Keratinocyte (primary cell): ENCODE data around the gene RYR1. TPM values are rescaled to one million over a fixed set of nuclear protein-coding genes. Genes with fewer than 3 reads are reported as not detected.

Source experiments
- DNase-seq: peaks from one replicate; pipeline ENCODE4 v3.0.0-alpha.2; 2011; ENCODE audit warnings: low read depth, missing footprints, low spot score
- FAIRE-seq: peaks from 2 replicates; lab custom pipeline; 2011; peaks lifted over from hg19 to GRCh38; lab: Jason Lieb, UNC
- H2AFZ ChIP-seq: 2 replicates; pipeline ENCODE4 v1.6.0; 2012; ENCODE audit warnings: low read length, control low read depth, inconsistent platforms; ENCODE audit not compliant: control insufficient read depth
- H3K27ac ChIP-seq: 2 replicates; pipeline ENCODE4 v1.5.1; 2011; ENCODE audit warnings: low read length; ENCODE audit not compliant: control insufficient read depth, insufficient read depth
- H3K27me3 ChIP-seq: 3 replicates; pipeline ENCODE4 v1.6.0; 2011; ENCODE audit warnings: low read length; ENCODE audit not compliant: control insufficient read depth, insufficient read depth; ENCODE audit errors: extremely low read depth
- H3K36me3 ChIP-seq, 2 experiments: 2 replicates in 1 of 2; 3 replicates in 1 of 2; pipeline ENCODE4 v1.5.1; 2011; ENCODE audit warnings: low read length in 2 of 2, mild to moderate bottlenecking in 1 of 2; ENCODE audit not compliant: control insufficient read depth in 2 of 2, insufficient read depth in 2 of 2; ENCODE audit errors: extremely low read depth in 1 of 2
- H3K4me1 ChIP-seq: 3 replicates; pipeline ENCODE4 v1.5.1; 2011; ENCODE audit warnings: low read length; ENCODE audit not compliant: control insufficient read depth, insufficient read depth; ENCODE audit errors: extremely low read depth
- H3K4me2 ChIP-seq: 3 replicates; pipeline ENCODE4 v1.6.0; 2011; ENCODE audit warnings: low read depth, low read length; ENCODE audit not compliant: control insufficient read depth, insufficient read depth; ENCODE audit errors: extremely low read depth
- H3K4me3 ChIP-seq, 3 experiments: fragments of 200-600 bp in 1 of 3; sonication (generic) in 1 of 3; 2 replicates in 2 of 3; 3 replicates in 1 of 3; pipeline ENCODE4 v1.5.1; 2011 to 2016; ENCODE audit warnings: low read length in 3 of 3, mild to moderate bottlenecking in 3 of 3, control low read depth in 2 of 3, inconsistent platforms in 1 of 3, low read depth in 1 of 3, mixed read lengths in 1 of 3, mixed run types in 1 of 3, moderate library complexity in 1 of 3; ENCODE audit not compliant: control insufficient read depth in 2 of 3, insufficient read depth in 2 of 3; ENCODE audit errors: extremely low read depth in 1 of 3
- H3K79me2 ChIP-seq: 2 replicates; pipeline ENCODE4 v1.6.0; 2012; ENCODE audit warnings: low read length; ENCODE audit not compliant: control insufficient read depth, insufficient read depth
- H3K9ac ChIP-seq: 3 replicates; pipeline ENCODE4 v1.6.0; 2011; ENCODE audit warnings: low read length; ENCODE audit not compliant: control insufficient read depth, insufficient read depth; ENCODE audit errors: extremely low read depth
- H3K9me1 ChIP-seq: 3 replicates; pipeline ENCODE4 v1.6.0; 2011; ENCODE audit warnings: low read length; ENCODE audit not compliant: control insufficient read depth, insufficient read depth; ENCODE audit errors: extremely low read depth
- H3K9me3 ChIP-seq: 2 replicates; pipeline ENCODE4 v1.5.1; 2012; ENCODE audit warnings: low read depth, low read length; ENCODE audit not compliant: control insufficient read depth
- H4K20me1 ChIP-seq: 3 replicates; pipeline ENCODE4 v1.6.0; 2011; ENCODE audit warnings: low read length; ENCODE audit not compliant: control insufficient read depth, insufficient read depth; ENCODE audit errors: extremely low read depth
- CTCF ChIP-seq, 3 experiments: IDR thresholded peaks in 1 of 3; conservative IDR thresholded peaks in 1 of 3; optimal IDR thresholded peaks in 1 of 3; 2 replicates in 2 of 3; 3 replicates in 1 of 3; pipeline versions ENCODE3 to v1.5.1; 2011; ENCODE audit warnings: low read length in 3 of 3, mild to moderate bottlenecking in 3 of 3, moderate library complexity in 2 of 3, control low read depth in 1 of 3, inconsistent platforms in 1 of 3; ENCODE audit not compliant: insufficient read depth in 2 of 3; ENCODE audit errors: extremely low read depth in 1 of 3
- EZH2 ChIP-seq: IDR thresholded peaks from one replicate; pipeline ENCODE4 v1.6.1; 2012; ENCODE audit warnings: inconsistent platforms, mild to moderate bottlenecking, low read length, moderate library complexity
- dilution Hi-C: fragments of 300-500 bp; cut with MboI; formaldehyde crosslinking; loops from one replicate; pipeline ENCODE4 v1.7.0; 2020; ENCODE audit warnings: low sequenced_read_pairs; ENCODE audit not compliant: extremely low pct_ligation_motif_present
- polyA plus RNA-seq, 5 experiments: library from polyadenylated mRNA; depleted of rRNA in 3 of 5; stranded (reverse) in 3 of 5; stranded (forward) in 1 of 5; unstranded in 1 of 5; fragments of >200 nt; gene quantifications; 1 replicate in 1 of 5; 2 replicates in 3 of 5; 3 replicates in 1 of 5; pipeline versions ENCODE4 v1.2.1 to v1.2.3, GENCODE V29; 2011 to 2012; ENCODE audit warnings: missing spikeins in 2 of 5, low read depth in 1 of 5, low replicate concordance in 1 of 5

RYR1 gene
- polyA plus RNA-seq, 1 donor (not counting 4 experiments of a cell fraction or from before 2014, with no cell fraction given) = 0.41 TPM

- no peak overlapping the region for H3K9ac ChIP-seq
- H3K4me1 ChIP-seq = no peaks in the 10 kb centered on the region
- H3K9me1 ChIP-seq = no peaks in the 10 kb centered on the region
- no peaks in the 10 kb centered on the region for H3K9me3 ChIP-seq
- H3K36me3 ChIP-seq = no peaks in the 10 kb centered on the region
- FAIRE-seq (no peak), DNase-seq (no peak)
- H3K27me3 ChIP-seq = no peaks in the 10 kb centered on the region
- TF ChIP-seq CTCF (optimal IDR thresholded peaks at IDR 0.05 in 1 of 3, IDR thresholded peaks at IDR 0.05 in 1 of 3, conservative IDR thresholded peaks at IDR 0.05 in 1 of 3; ENCODE audit: extremely low read depth in 1 of 3, insufficient read depth in 2 of 3, low read length in 3 of 3) (no peak), EZH2 (no peak)
- no peaks in the 10 kb centered on the region for H3K79me2 ChIP-seq
- dilution Hi-C loops = no loop called here
- no peaks in the 10 kb centered on the region for H4K20me1 ChIP-seq
- no peak overlapping the region for H3K4me3 ChIP-seq
- H3K4me2 ChIP-seq = no peak overlapping the region
- H2AFZ ChIP-seq = no peak overlapping the region
- no peak overlapping the region for H3K27ac ChIP-seq
Measured at GRCh38 chr19:38451036-38451435, 17.5 kb downstream of the RYR1 start.

GRCh38 chr19:38451629-38452028, 18.1 kb downstream of the RYR1 start:
- TF ChIP-seq EZH2 (no peak), CTCF (optimal IDR thresholded peaks at IDR 0.05 in 1 of 3, IDR thresholded peaks at IDR 0.05 in 1 of 3, conservative IDR thresholded peaks at IDR 0.05 in 1 of 3; ENCODE audit: extremely low read depth in 1 of 3, insufficient read depth in 2 of 3, low read length in 3 of 3) (no peak)
- no peak for FAIRE-seq
- Histone ChIP-seq H3K36me3 (no peaks in the 10 kb centered on the region), H3K9ac (no peak overlapping the region), H3K4me3 (no peak overlapping the region), H3K79me2 (no peaks in the 10 kb centered on the region), H2AFZ (no peak overlapping the region), H3K9me1 (no peaks in the 10 kb centered on the region), H3K27ac (no peak overlapping the region), H3K27me3 (no peaks in the 10 kb centered on the region), H3K4me1 (no peaks in the 10 kb centered on the region), H3K9me3 (no peaks in the 10 kb centered on the region), H4K20me1 (no peaks in the 10 kb centered on the region), H3K4me2 (no peak overlapping the region)
- dilution Hi-C loops = no loop called here
- DNase-seq = no peak
